Right renal pelvis (tissue), 4 donors: ENCODE data around the gene HK1. TPM values are rescaled to one million over a fixed set of nuclear protein-coding genes. Genes with fewer than 3 reads are reported as not detected.

ENCODE experiments used
- DNase-seq, 4 donors: peaks; one replicate each; pipeline ENCODE4 v3.0.0-alpha.2; 2013; ENCODE audit warnings: low read depth in 4 of 4, low spot score in 3 of 4, missing footprints in 1 of 4
- polyA plus RNA-seq, 4 donors: library from polyadenylated mRNA; unstranded; fragments of 120-200 nt; gene quantifications; one replicate each; pipeline ENCODE4 v1.2.1, GENCODE V29; 2013; ENCODE audit not compliant: insufficient read length in 4 of 4

Gene HK1
- polyA plus RNA-seq, 4 donors, result 50.0 to 58.0 (median 51.1) TPM

GRCh38 chr10:69366738-69367137 lies 88.4 kb downstream of the HK1 start:
- no peak for DNase-seq

GRCh38 chr10:69367469-69367868 lies 89.2 kb downstream of the HK1 start:
- DNase-seq, result no peak

GRCh38 chr10:69372126-69372980 lies 94.1 kb downstream of the HK1 start:
- DNase-seq, result no peak

GRCh38 chr10:69374242-69374641 lies 95.9 kb downstream of the HK1 start:
- DNase-seq, result no peak

GRCh38 chr10:69374931-69375306 lies 96.6 kb downstream of the HK1 start:
- DNase-seq, result no peak

GRCh38 chr10:69375307-69376151 lies 97.2 kb downstream of the HK1 start:
- no peak for DNase-seq

GRCh38 chr10:69376662-69377061 lies 98.4 kb downstream of the HK1 start:
- no peak for DNase-seq

- no peak for DNase-seq
Observed at GRCh38 chr10:69377191-69377590, 98.9 kb downstream of the HK1 start.

- no peak for DNase-seq
Observed at GRCh38 chr10:69377933-69378332, 99.6 kb downstream of the HK1 start.

- no peak for DNase-seq
Observed at GRCh38 chr10:69379800-69380199, 101.5 kb downstream of the HK1 start.

GRCh38 chr10:69382382-69383117 lies 104.3 kb downstream of the HK1 start:
- no peak for DNase-seq

- DNase-seq, result no peak
Observed at GRCh38 chr10:69383558-69383957, 105.3 kb downstream of the HK1 start.

GRCh38 chr10:69384320-69384719 lies 106.0 kb downstream of the HK1 start:
- DNase-seq, result no peak

GRCh38 chr10:69385454-69386350 lies 107.4 kb downstream of the HK1 start:
- no peak for DNase-seq

- no peak for DNase-seq
Observed at GRCh38 chr10:69387500-69387899, 109.2 kb downstream of the HK1 start.

GRCh38 chr10:69388488-69388887 lies 110.2 kb downstream of the HK1 start:
- DNase-seq, result no peak

- no peak for DNase-seq
Observed at GRCh38 chr10:69389827-69390490, 111.7 kb downstream of the HK1 start.

- no peak for DNase-seq
Observed at GRCh38 chr10:69391158-69391557, 112.9 kb downstream of the HK1 start.

GRCh38 chr10:69392481-69393000 lies 114.2 kb downstream of the HK1 start:
- peak in 3 of 4 donors; percentile 70 to 74 (median 72) for DNase-seq
